Cardiac fibroblast (primary cell): ENCODE data around the gene SHE.
A peak's percentile ranks its signal among the peaks of the same experiment; 100 is the strongest.

Experiments
- DNase-seq, 2 donors: peaks; one replicate each; pipeline versions ENCODE4 v3.0.0 to v3.0.0-alpha.2; 2010; ENCODE audit warnings: low read depth in 2 of 2
- H3K4me3 ChIP-seq, 2 donors: replicated peaks in 1 of 2; 1 replicate in 1 of 2; 2 replicates in 1 of 2; pipeline ENCODE4 v1.5.1; 2011; ENCODE audit warnings: low read depth in 2 of 2, low read length in 2 of 2, mild to moderate bottlenecking in 2 of 2, moderate library complexity in 1 of 2
- CTCF ChIP-seq: IDR thresholded peaks from one replicate; pipeline ENCODE4 v1.5.1; 2011; ENCODE audit warnings: low read depth, mild to moderate bottlenecking, low read length, inconsistent platforms

SHE gene

GRCh38 chr1:154514066-154514553 is 11.9 kb upstream of the SHE start:
- no peak overlapping the region for H3K4me3 ChIP-seq
- TF ChIP-seq CTCF: no peak
- no peak for DNase-seq

- H3K4me3 ChIP-seq: no peak overlapping the region
- no peak for DNase-seq
- no peak for TF ChIP-seq CTCF
Observed at GRCh38 chr1:154512760-154513159, 10.5 kb upstream of the SHE start.

GRCh38 chr1:154503898-154504297 is 1.7 kb upstream of the SHE start:
- no peak for DNase-seq
- TF ChIP-seq CTCF: no peak
- H3K4me3 ChIP-seq: no peak overlapping the region

GRCh38 chr1:154502744-154503115 is 518 bp upstream of the SHE start:
- TF ChIP-seq CTCF: no peak
- DNase-seq: no peak
- H3K4me3 ChIP-seq: no peak overlapping the region

GRCh38 chr1:154501423-154502065 is 668 bp downstream of the SHE start:
- H3K4me3 ChIP-seq: peak overlapping the region; percentile 1 to 25
- DNase-seq: peak in 1 of 2 donors; percentile 43
- no peak for TF ChIP-seq CTCF

- TF ChIP-seq CTCF: no peak
- DNase-seq: no peak
- H3K4me3 ChIP-seq: no peak overlapping the region
Observed at GRCh38 chr1:154500533-154500932, 1.7 kb downstream of the SHE start.

GRCh38 chr1:154499446-154499845 is 2.8 kb downstream of the SHE start:
- no peak for DNase-seq
- TF ChIP-seq CTCF: no peak
- no peak overlapping the region for H3K4me3 ChIP-seq
